DND-41 (cell line): ENCODE results near the gene MAP3K9.

Experiments used
- CTCF ChIP-seq: IDR thresholded peaks from 2 replicates; pipeline ENCODE4 v1.5.1; 2012; ENCODE audit warnings: borderline replicate concordance, low read length, moderate library complexity, mild to moderate bottlenecking; ENCODE audit not compliant: poor library complexity, severe bottlenecking; ENCODE audit errors: extremely low read depth
- EZH2 ChIP-seq: IDR thresholded peaks from 3 replicates; pipeline ENCODE4 v1.6.1; 2012; ENCODE audit warnings: borderline replicate concordance, low read depth, mild to moderate bottlenecking, moderate library complexity, low read length, inconsistent platforms; ENCODE audit not compliant: severe bottlenecking

DNA sequence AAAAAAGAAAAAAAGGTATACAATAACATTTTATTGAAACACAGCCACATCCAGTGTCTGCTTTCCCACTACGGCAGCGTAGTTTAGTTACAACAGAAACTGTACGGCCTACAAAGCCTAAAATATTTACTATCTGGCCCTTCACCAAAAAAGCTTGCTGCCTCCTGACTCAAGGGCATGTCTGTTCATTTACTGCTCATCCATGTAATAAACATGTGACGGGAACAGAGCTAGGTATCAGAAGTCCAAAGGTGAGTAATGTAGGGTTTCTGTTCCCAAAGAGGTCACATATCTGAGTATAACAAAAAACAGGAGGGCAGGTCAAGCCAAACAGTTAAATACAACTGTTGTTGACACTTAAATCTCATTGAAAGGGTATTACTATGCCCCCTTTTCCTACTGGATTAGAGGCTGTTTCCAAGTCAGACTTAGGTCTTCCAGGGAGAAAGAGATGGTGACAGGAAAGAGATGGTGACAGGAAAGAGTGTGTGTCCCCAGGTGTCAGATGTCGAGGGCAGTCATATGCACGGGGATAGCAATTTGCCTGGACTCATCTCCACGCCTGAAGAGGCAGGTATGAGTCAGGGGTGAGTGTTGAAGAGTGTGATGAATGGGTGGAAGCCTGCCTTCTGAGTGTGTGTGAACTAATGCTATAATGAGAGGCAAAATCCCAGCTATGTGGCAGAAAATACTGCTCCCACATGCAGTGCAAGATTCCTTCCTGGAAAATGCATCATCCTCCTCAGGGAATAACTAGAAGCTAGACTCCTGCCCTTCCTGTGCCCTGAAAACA is 77.7 kb downstream of the MAP3K9 start:
- TF ChIP-seq CTCF, result no peak
- TF ChIP-seq EZH2, result no peak
